K562 (cell line): ENCODE measurements around the gene MED12. TPM values are rescaled to one million over a fixed set of nuclear protein-coding genes. Genes with fewer than 3 reads are reported as not detected.

Source experiments
- ARHGAP35 ChIP-seq: fragments of 450-650 bp; IDR thresholded peaks from 2 replicates; pipeline ENCODE4 v1.6.1; 2018; ENCODE audit not compliant: partially characterized antibody
- ELF1 ChIP-seq: fragments of 200-800 bp; sonication (Bioruptor generic); IDR thresholded peaks from 2 replicates; pipeline ENCODE4 v1.6.1; 2016; ENCODE audit warnings: missing genetic modification characterization, missing compliant biosample characterization
- HDAC2 ChIP-seq: fragments of 450-650 bp; IDR thresholded peaks from 2 replicates; pipeline ENCODE4 v1.6.1; 2016; ENCODE audit warnings: mild to moderate bottlenecking
- MTA3 ChIP-seq: fragments of 450-650 bp; formaldehyde crosslinking; IDR thresholded peaks from 2 replicates; pipeline ENCODE4 v1.6.1; 2017; ENCODE audit warnings: mild to moderate bottlenecking, borderline replicate concordance
- NFIX ChIP-seq: fragments of 250-450 bp; sonication (Bioruptor Pico); IDR thresholded peaks from 2 replicates; pipeline ENCODE4 v1.4.0; 2020; ENCODE audit warnings: low read depth, mild to moderate bottlenecking, moderate library complexity
- TBL1XR1 ChIP-seq, 2 experiments: IDR thresholded peaks; 2 replicates each; pipeline ENCODE4 v1.6.1; 2012; ENCODE audit warnings: improper control_type of control experiment in 2 of 2, low read length in 2 of 2, mild to moderate bottlenecking in 1 of 2
- ZBED1 ChIP-seq: IDR thresholded peaks from 2 replicates; pipeline ENCODE4 v1.6.1; 2014
- ZBTB7A ChIP-seq: IDR thresholded peaks from 2 replicates; pipeline ENCODE4 v1.6.1; 2011; ENCODE audit warnings: low read depth, mild to moderate bottlenecking, low read length, moderate library complexity, borderline replicate concordance; ENCODE audit not compliant: control insufficient read depth
- ZNF146 ChIP-seq: IDR thresholded peaks from one replicate; pipeline ENCODE4 v1.6.1; 2018; ENCODE audit warnings: missing compliant biosample characterization; ENCODE audit not compliant: unreplicated experiment
- ZNF175 ChIP-seq: fragments of 200-800 bp; sonication (Bioruptor generic); IDR thresholded peaks from 2 replicates; pipeline ENCODE4 v1.6.1; 2016; ENCODE audit warnings: low read depth, mild to moderate bottlenecking, missing genetic modification characterization, missing compliant biosample characterization
- ZNF436 ChIP-seq: fragments of 250-450, 450-650 bp; sonication (Bioruptor Pico); formaldehyde crosslinking; IDR thresholded peaks from 2 replicates; pipeline ENCODE4 v1.7.0; 2020; ENCODE audit warnings: mild to moderate bottlenecking
- polyA plus RNA-seq, 8 experiments: library from polyadenylated mRNA; depleted of rRNA in 4 of 8; stranded (reverse) in 5 of 8; unstranded in 3 of 8; fragments of >200 nt; fragmentation: Nextera tagmentation in 2 of 8; fragmentation: Illumina TruSeq in 1 of 8; extraction: Ambion mirVana in 2 of 8; extraction: Trizol in 1 of 8; gene quantifications; 2 replicates each; pipeline versions ENCODE4 v1.2.1 to v1.2.3, GENCODE V29; 2011 to 2014; ENCODE audit warnings: inconsistent platforms in 1 of 8, missing spikeins in 1 of 8
- total RNA-seq, 7 experiments: library from RNA; depleted of rRNA in 6 of 7; stranded (reverse); fragments of >200 nt in 6 of 7; fragmentation: Illumina TruSeq in 2 of 7; extraction: Trizol in 2 of 7; gene quantifications; 2 replicates each; pipeline versions ENCODE4 v1.2.1 to v1.2.3, GENCODE V29; 2011 to 2021; ENCODE audit warnings: low replicate concordance in 1 of 7
- TF ChIP-seq, protein P1 (sequence below), 2 experiments: fragments of 450-650 bp; formaldehyde crosslinking in 1 of 2; IDR thresholded peaks; 2 replicates each; pipeline versions ENCODE4 v1.4.0 to v1.6.1; 2014 to 2020; ENCODE audit warnings: mild to moderate bottlenecking in 2 of 2, borderline replicate concordance in 1 of 2, low read depth in 1 of 2
- TF ChIP-seq, protein P2 (sequence below): fragments of 450-650 bp; formaldehyde crosslinking; IDR thresholded peaks from 2 replicates; pipeline ENCODE4 v1.4.0; 2020; ENCODE audit warnings: mild to moderate bottlenecking, moderate library complexity

MED12 gene
- total and polyA plus RNA-seq, 9 of the 15 experiments (the other 6 are each of a cell fraction or from before 2014, with no cell fraction given) = 1.6 to 49.7 (median 8.6) TPM

DNA sequence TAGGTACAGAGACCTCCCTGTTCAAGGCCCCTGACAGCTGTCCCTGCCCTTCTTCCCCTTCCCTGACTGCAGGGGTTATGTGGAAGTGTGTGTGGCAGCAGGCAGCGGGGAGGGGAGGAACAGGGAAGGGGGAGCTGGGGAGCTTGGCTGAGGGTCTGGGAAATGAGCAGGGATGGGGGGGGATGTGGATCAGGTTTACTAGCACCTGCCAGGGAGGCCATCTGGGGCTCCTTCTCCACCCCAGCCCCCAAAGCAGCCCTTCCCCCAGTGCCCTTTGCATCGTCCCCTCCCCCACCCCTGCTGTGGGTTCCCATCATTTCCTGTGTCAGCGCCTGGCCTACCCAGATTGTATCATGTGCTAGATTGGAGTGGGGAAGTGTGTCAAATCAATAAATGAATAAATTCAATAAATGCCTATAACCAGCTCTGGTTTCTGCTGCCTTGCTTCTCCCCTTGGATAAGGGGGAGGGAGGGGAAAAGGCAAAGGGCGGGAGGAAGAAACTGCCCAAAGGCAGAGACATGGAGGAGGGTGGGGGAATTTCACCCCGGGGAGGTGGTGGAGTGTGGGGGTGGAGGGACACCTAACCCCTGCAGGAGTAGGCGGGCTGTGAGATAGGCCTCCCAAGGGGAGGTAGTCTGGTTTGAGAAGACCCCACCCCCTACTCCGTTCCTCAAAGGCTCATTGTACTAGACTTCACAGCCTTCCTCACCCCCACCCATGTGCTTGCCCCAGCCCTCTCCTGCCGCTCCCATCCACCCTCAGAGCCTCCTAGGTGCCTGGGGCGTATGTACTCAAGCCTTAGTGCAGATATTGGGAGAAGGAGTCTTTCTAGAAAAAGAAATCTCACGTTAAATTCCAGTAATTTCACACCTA, 15.0 kb upstream of the MED12 start (continued):
- TF ChIP-seq, protein P1, sequence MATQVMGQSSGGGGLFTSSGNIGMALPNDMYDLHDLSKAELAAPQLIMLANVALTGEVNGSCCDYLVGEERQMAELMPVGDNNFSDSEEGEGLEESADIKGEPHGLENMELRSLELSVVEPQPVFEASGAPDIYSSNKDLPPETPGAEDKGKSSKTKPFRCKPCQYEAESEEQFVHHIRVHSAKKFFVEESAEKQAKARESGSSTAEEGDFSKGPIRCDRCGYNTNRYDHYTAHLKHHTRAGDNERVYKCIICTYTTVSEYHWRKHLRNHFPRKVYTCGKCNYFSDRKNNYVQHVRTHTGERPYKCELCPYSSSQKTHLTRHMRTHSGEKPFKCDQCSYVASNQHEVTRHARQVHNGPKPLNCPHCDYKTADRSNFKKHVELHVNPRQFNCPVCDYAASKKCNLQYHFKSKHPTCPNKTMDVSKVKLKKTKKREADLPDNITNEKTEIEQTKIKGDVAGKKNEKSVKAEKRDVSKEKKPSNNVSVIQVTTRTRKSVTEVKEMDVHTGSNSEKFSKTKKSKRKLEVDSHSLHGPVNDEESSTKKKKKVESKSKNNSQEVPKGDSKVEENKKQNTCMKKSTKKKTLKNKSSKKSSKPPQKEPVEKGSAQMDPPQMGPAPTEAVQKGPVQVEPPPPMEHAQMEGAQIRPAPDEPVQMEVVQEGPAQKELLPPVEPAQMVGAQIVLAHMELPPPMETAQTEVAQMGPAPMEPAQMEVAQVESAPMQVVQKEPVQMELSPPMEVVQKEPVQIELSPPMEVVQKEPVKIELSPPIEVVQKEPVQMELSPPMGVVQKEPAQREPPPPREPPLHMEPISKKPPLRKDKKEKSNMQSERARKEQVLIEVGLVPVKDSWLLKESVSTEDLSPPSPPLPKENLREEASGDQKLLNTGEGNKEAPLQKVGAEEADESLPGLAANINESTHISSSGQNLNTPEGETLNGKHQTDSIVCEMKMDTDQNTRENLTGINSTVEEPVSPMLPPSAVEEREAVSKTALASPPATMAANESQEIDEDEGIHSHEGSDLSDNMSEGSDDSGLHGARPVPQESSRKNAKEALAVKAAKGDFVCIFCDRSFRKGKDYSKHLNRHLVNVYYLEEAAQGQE (IDR thresholded peaks at IDR 0.05; ENCODE audit: borderline replicate concordance) = no peak
- TF ChIP-seq, protein P1 (CRISPR knock-in tag; IDR thresholded peaks at IDR 0.05; ENCODE audit: low read depth) = no peak
- TF ChIP-seq ELF1 = peak; percentile 24; the same call in 1 of the 2 replicates
- peak; percentile 86 for TF ChIP-seq ZNF175 (CRISPR knock-in tag)
- TF ChIP-seq ARHGAP35 = no peak
- no peak; a peak in 2 of 4 replicates for TF ChIP-seq TBL1XR1 (IDR thresholded peaks at IDR 0.05; ENCODE audit: low read length in 2 of 2)
- no peak for TF ChIP-seq MTA3
- no peak for TF ChIP-seq NFIX (CRISPR knock-in tag)
- TF ChIP-seq ZNF436 (CRISPR knock-in tag) = no peak
- 0 out of 2 replicates have a peak, but pooled peaks have one; percentile 42 for TF ChIP-seq HDAC2
- TF ChIP-seq ZBTB7A = peak; percentile 85
- TF ChIP-seq, protein P2, sequence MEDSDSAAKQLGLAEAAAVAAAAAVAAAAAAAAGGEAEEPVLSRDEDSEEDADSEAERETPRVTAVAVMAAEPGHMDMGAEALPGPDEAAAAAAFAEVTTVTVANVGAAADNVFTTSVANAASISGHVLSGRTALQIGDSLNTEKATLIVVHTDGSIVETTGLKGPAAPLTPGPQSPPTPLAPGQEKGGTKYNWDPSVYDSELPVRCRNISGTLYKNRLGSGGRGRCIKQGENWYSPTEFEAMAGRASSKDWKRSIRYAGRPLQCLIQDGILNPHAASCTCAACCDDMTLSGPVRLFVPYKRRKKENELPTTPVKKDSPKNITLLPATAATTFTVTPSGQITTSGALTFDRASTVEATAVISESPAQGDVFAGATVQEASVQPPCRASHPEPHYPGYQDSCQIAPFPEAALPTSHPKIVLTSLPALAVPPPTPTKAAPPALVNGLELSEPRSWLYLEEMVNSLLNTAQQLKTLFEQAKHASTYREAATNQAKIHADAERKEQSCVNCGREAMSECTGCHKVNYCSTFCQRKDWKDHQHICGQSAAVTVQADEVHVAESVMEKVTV (CRISPR knock-in tag) = no peak
- TF ChIP-seq ZBED1 = 0 out of 2 replicates have a peak, but pooled peaks have one; percentile 40
- no peak for TF ChIP-seq ZNF146
- TF ChIP-seq, all 486 proteins: peak for 56
